HG03378 (cell line): ENCODE data around the gene ARHGEF38.
"Not testable (repeated sequence)": the region's sequence is repeated elsewhere in the genome, so short reads cannot be mapped to it uniquely, and the experiment has no call there.

Experiments
- ATAC-seq: cut with Tn5 transposase; IDR thresholded peaks from one replicate; pipeline ENCODE4 v1.9.1; 2021; ENCODE audit warnings: mild to moderate bottlenecking, moderate library complexity; ENCODE audit not compliant: unreplicated experiment

ARHGEF38 gene

DNA sequence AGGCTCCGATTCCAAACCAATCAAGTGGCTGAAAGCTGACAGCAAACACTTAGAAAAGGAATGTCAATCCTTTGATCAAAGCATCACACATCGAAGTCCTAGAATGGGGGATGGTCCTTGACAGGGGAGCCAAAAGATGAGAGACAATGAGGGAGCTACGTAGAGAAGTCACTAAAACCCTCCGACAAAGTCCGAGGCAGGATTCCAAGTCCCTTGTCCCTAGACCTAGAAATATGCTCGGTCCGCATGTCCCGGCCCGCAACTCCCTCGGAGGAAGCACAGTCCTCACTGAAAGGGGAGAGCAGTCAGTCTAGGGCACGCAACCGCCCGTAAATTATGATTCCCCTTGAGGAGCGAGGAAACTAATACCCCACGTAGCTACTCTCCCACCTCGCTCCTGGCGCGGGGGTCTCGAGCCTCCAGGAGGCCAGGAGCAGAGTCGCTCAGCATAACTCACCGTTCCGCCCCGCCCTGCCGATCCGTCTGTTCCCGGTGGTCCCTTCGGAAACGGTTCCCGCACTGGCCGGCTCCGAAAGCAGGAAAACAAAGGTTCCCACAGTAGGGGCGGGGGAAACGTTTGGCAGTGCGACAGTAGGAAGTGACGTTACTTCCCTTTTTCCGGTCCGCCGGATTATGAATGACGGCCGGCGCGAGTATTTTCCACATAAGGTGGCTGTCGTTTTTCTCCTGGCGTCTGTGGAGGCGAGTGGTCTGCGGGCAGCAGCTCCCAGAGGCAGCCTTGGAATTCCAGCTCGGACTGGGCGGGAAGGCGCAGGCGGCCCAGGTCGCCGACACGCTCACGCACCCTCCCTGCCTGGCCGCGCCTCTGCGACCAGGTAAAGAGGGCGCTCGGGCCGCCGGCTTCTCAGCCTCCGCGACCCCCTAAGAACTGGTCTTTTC is 156.0 kb downstream of the ARHGEF38 start, which contains the start of the genes GSTCD and INTS12:
Gene GSTCD (plus strand): TSS at position 604 of the 900 bp plus-strand sequence. CDS start 8,830 bp downstream, outside the sequence.
Gene INTS12 (minus strand): TSS at position 509 of the 900 bp plus-strand sequence. CDS start 8,684 bp downstream, outside the sequence.
- ATAC-seq = peak; percentile 81

DNA sequence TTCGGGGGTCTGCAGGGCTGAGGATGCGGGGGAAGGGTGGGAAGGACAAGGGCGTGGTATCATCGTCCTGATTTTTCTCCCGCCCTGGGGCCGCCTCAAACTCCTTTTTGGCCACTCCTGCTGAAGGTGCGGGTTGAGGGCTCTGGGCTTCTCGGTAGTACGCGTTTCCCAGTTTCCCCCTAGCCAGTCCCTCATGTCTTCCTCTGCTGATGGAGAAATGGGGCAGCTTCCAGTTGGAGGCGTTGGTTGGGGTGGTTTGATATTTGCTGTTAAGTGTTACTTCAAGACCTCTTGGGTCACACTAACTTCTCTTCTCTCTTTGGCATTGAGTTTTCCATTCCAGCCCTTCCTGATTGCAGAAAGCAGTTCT is 156.6 kb downstream of the ARHGEF38 start:
- peak; percentile 18 for ATAC-seq

DNA sequence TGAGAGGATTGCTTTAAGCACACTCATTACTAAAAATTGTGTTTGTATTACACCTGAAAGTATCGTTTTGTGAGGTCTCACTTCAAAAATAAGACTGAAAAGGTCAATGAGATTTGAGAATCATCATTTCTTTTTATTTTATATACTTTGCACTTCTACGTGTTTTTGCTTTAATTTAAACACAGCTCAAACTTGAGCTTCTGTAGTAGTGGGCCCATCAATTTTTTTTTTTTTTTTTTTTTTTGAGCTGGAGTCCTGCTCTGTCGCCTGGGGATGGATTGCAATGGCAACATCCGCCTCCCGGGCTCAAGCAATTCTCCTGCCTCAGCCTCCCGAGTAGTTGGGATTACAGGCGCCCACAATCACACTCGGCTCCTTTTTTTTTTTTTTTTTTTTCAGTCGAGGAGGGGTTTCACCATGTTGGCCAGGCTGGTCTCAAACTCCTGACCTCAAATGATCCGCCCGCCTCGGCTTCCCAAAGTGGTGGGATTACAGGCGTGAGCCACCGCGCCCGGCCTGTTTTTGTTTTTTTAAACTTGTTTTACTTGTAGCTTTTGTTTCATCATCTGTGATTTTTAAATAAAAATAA is 157.7 kb downstream of the ARHGEF38 start:
- no peak for ATAC-seq

DNA sequence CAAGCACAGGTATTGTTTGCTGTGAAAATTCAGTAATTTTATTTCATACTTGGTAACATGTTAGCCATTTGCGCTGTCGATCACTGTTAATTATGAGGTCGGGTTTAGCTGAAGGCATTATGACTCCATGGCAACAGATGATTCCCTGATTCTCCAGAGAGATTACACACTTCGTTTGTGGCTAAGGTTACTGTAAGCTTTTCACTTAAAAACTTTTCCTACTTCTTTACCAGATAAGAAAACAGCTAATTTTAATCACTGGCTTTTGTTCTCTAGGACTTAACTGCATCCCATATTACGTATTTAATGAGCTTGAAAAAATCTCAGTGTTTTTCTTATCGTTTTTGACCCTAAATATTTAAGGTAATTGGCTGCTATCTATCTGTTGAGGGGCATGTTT is 158.3 kb downstream of the ARHGEF38 start:
- ATAC-seq = no peak

DNA sequence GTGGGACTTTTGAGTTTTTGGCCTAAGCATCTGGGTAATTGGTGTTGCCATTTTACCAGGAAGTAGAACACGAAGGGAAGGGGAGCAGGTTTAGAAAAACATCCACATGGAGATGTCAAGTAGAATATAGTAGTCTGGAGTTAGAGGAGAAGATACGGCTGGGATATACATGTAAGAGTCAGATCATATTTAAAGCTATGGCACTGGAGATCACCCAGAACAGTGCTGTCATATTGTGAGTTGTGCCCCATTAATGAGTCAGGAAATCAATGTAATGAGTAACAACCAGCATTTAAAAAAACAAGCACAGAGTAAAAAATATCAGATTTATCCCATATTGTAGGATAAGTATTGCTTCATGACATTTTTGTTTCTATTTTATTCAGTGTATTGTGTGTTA is 160.3 kb downstream of the ARHGEF38 start:
- no peak for ATAC-seq

- ATAC-seq = peak; percentile 59
These were observed 161.7 kb downstream of the ARHGEF38 start for GRCh38 chr4:105714071-105714521.

- no peak for ATAC-seq
These were observed 162.5 kb downstream of the ARHGEF38 start for GRCh38 chr4:105714932-105715331.

GRCh38 chr4:105715692-105716278 is 163.4 kb downstream of the ARHGEF38 start:
- no peak for ATAC-seq

GRCh38 chr4:105719204-105719603 is 166.8 kb downstream of the ARHGEF38 start:
- ATAC-seq = no peak

DNA sequence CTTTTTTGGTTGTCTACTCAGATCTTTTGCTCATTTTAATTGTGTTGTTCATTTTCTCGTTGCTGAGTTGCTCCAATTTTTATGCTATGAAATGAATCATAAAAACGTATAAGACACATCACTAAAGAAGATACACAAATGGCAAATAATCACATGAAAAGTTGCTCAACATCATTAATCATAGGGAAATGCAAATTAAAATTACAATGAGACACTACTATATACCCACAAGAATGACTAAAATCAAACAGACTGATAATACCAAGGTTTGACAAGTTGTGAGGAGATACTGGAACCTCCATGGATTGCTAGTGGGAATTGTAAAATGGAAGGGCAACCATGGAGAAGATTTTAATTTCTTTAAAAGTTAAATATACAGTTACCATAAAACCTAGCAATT is 173.2 kb downstream of the ARHGEF38 start:
- no peak for ATAC-seq

GRCh38 chr4:105729895-105730294 is 177.5 kb downstream of the ARHGEF38 start:
- not testable (repeated sequence) for ATAC-seq
